ENCODE results near the gene ZNF768. TPM values are rescaled to one million over a fixed set of nuclear protein-coding genes. Genes with fewer than 3 reads are reported as not detected.
A peak's percentile ranks its signal among the peaks of the same experiment; 100 is the strongest.

Gene ZNF768
- total and polyA plus RNA-seq, 2 experiments from 2014 or later: 25.2 to 37.6 TPM

GRCh38 chr16:30528799-30529457 is 2.6 kb upstream of the ZNF768 start:
- Histone ChIP-seq H3K4me3 (no peak overlapping the region), H2AFZ (no peak overlapping the region), H3K36me3 (replicated peaks; ENCODE audit: insufficient read depth, low read depth) (no peaks in the 10 kb centered on the region), H3K27ac (peak overlapping the region; percentile 100), H3K9me2 (replicated peaks; ENCODE audit: insufficient read depth) (no peaks in the 10 kb centered on the region), H3K27me3 (no peaks in the 10 kb centered on the region), H3K4me2 (no peak overlapping the region), H3K9me3 (ENCODE audit: low read depth) (no peaks in the 10 kb centered on the region), H3K79me2 (peaks cover 25% of the 10 kb centered on the region), H4K20me1 (ENCODE audit: insufficient read depth, poor library complexity, severe bottlenecking) (no peaks in the 10 kb centered on the region), H3K4me1 (ENCODE audit: insufficient read depth) (peaks cover 16% of the 10 kb centered on the region)
- TF ChIP-seq, protein P1, sequence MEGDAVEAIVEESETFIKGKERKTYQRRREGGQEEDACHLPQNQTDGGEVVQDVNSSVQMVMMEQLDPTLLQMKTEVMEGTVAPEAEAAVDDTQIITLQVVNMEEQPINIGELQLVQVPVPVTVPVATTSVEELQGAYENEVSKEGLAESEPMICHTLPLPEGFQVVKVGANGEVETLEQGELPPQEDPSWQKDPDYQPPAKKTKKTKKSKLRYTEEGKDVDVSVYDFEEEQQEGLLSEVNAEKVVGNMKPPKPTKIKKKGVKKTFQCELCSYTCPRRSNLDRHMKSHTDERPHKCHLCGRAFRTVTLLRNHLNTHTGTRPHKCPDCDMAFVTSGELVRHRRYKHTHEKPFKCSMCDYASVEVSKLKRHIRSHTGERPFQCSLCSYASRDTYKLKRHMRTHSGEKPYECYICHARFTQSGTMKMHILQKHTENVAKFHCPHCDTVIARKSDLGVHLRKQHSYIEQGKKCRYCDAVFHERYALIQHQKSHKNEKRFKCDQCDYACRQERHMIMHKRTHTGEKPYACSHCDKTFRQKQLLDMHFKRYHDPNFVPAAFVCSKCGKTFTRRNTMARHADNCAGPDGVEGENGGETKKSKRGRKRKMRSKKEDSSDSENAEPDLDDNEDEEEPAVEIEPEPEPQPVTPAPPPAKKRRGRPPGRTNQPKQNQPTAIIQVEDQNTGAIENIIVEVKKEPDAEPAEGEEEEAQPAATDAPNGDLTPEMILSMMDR (IDR thresholded peaks at IDR 0.05; ENCODE audit: poor library complexity): no peak
- no peak for TF ChIP-seq EZH2phosphoT487 (IDR thresholded peaks at IDR 0.05; ENCODE audit: low read depth, severe bottlenecking, unreplicated experiment)
- DNase-seq (ENCODE audit: low spot score): no peak
- 85% methylated on average over 4 of the region's 4 CpGs for WGBS (ENCODE audit: low lambda C conversion rate, missing lambda C conversion rate)

GRCh38 chr16:30527635-30528178 is 1.3 kb upstream of the ZNF768 start:
- Histone ChIP-seq H3K4me1 (ENCODE audit: insufficient read depth) (peaks cover 9% of the 10 kb centered on the region), H3K9me3 (ENCODE audit: low read depth) (no peaks in the 10 kb centered on the region), H3K4me2 (peak overlapping the region; percentile 72), H3K36me3 (replicated peaks; ENCODE audit: insufficient read depth, low read depth) (no peaks in the 10 kb centered on the region), H2AFZ (peak overlapping the region; percentile 47), H3K79me2 (peaks cover 12% of the 10 kb centered on the region), H3K4me3 (no peak overlapping the region), H3K27ac (peak overlapping the region; percentile 100), H3K27me3 (no peaks in the 10 kb centered on the region), H4K20me1 (ENCODE audit: insufficient read depth, poor library complexity, severe bottlenecking) (no peaks in the 10 kb centered on the region), H3K9me2 (replicated peaks; ENCODE audit: insufficient read depth) (no peaks in the 10 kb centered on the region)
- no peak for DNase-seq (ENCODE audit: low spot score)
- WGBS (ENCODE audit: low lambda C conversion rate, missing lambda C conversion rate): 34% methylated on average over 14 of the region's 14 CpGs
- TF ChIP-seq, protein P1 (IDR thresholded peaks at IDR 0.05; ENCODE audit: poor library complexity): no peak
- TF ChIP-seq EZH2 (IDR thresholded peaks at IDR 0.05; ENCODE audit: borderline replicate concordance) (no peak), EZH2phosphoT487 (IDR thresholded peaks at IDR 0.05; ENCODE audit: low read depth, severe bottlenecking, unreplicated experiment) (no peak)

DNA sequence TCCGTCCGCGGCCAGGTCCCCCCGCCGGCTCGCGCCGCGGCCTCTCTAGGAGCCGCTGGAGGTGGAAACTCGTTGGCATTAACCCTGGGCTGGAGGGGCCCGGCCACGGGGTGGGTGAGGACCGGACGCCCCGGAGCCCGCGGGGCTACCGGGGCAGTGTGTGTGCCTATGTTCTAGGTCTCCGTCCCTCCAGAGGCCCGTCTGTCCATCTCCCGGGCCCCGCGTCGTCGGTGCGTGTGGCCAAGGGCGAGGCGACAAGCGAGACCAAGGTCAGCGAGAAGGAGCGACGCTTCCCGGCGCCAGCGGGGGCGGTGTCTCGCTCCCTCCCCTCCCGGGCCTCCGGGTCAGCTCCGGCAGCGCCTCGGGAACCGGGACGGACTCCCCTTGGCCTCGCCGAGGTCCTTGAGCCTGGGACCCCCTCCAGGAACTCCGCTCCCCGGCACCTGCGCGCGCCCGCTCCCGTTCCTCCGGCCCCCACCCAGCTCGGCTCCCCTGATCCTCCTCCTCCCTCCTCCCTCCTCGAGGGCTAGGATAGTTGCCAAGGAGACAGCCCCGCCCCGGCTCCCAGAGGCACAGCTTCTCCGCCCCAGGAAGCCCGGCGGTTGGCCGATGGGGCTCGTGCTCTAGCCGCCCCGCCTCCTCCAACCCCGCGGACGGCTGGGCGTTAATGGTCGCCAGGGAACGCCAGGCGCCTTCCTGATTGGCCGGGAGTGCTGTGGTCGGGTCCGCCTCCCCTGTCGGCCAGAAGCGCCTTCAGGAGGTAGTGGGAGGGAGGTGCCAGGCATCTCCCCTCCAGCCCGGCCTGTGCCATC is 663 bp upstream of the ZNF768 start:
- Histone ChIP-seq H3K4me2 (peak overlapping the region; percentile 86), H3K79me2 (peaks cover 8% of the 10 kb centered on the region), H3K27ac (peak overlapping the region; percentile 100), H3K27me3 (no peaks in the 10 kb centered on the region), H3K9me2 (replicated peaks; ENCODE audit: insufficient read depth) (no peaks in the 10 kb centered on the region), H3K36me3 (replicated peaks; ENCODE audit: insufficient read depth, low read depth) (no peaks in the 10 kb centered on the region), H2AFZ (peak overlapping the region; percentile 89), H3K9me3 (ENCODE audit: low read depth) (no peaks in the 10 kb centered on the region), H3K4me1 (ENCODE audit: insufficient read depth) (peaks cover 11% of the 10 kb centered on the region), H4K20me1 (ENCODE audit: insufficient read depth, poor library complexity, severe bottlenecking) (no peaks in the 10 kb centered on the region), H3K4me3 (peak overlapping the region; percentile 74)
- DNase-seq (ENCODE audit: low spot score): peak; percentile 99
- WGBS (ENCODE audit: low lambda C conversion rate, missing lambda C conversion rate): under 1% methylated on average over 38 of the region's 79 CpGs
- TF ChIP-seq, protein P1 (IDR thresholded peaks at IDR 0.05; ENCODE audit: poor library complexity): peak; percentile 31
- TF ChIP-seq EZH2 (IDR thresholded peaks at IDR 0.05; ENCODE audit: borderline replicate concordance): no peak
- no peak for TF ChIP-seq EZH2phosphoT487 (IDR thresholded peaks at IDR 0.05; ENCODE audit: low read depth, severe bottlenecking, unreplicated experiment)

All from hepatocyte (in vitro differentiated cells).